IPS-NIHi7 (cell line): ENCODE measurements around the gene GNL3L.
"Not testable (repeated sequence)": the region's sequence is repeated elsewhere in the genome, so short reads cannot be mapped to it uniquely, and the experiment has no call there.

Experiments
- DNase-seq: peaks from one replicate; pipeline ENCODE4 v3.0.0; 2012; ENCODE audit warnings: mixed read lengths; ENCODE audit errors: extremely low spot score

The GNL3L gene

DNA sequence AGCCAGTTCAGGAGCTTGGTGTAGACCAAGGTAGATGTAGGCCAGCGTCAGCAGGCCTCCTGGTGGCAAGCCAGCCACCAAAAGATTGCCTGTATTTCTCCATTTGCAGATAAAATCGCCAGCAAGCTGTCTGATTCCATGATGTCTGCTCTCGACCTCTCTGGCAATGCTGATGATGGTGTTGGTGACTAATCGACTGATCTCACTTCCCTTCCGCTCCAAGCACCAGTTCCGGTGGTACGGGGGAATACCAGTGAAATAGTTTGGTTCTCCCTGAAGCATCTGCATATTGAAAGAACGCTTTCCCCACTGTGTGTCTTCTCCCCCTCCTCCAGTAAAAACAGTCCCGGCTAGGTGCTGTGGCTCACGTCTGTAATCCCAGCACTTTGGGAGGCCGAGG is 30.4 kb downstream of the GNL3L start:
- no peak for DNase-seq

DNA sequence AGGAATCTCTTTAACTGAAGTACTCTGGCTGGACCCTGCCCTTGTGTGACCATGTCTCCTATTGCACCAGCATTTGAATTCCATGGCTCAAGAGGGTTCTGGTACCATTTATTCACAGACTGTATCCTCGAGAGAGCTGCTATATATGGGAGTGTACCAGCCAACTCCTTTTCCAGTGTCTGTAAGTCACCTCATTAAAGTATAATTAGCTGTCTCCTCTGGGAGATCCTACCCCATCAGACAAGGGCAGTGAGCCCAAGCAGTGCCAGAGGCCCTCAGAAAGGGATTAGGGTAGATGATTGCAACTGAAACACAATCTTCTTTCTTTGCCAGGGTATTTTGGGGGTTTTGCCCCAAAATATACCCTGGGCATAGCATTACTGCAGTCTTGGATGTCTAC is 31.6 kb downstream of the GNL3L start:
- no peak for DNase-seq

DNA sequence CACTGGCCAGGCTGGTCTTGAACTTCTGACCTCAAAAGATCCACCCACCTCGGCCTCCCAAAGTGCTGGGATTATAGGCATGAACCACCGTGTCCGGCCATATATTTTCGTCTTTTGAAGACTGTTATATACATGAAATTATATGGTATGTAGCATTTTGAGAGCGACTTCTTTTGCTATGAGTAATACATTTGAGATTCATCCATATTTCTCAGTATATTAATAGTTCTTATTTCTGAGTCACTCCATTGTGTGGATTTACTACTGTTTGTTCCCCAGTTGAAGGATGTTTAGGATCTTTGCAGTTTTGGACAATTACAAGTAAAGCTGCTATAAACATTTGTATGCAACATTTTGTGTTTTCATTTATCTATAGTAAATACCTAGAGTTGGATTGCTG is 34.9 kb downstream of the GNL3L start:
- no peak for DNase-seq

DNA sequence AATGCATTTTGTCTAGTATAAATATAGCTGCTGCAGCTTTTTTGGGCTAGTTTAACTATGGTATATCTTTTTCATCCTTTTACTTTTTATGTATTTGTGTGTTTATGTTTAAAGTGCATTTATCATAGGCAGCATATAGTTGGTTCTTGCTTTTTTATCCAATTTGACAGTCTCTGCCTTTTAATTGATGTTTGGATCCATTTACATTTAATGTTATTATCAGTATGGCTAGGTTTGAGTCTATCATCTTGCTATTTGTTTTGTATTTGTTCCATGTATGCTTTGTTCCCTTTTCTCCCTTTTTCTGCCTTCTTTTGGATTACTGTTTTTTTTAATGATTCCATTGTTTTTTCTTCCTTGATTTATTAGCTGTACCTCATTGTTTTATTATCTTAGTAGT is 40.3 kb downstream of the GNL3L start:
- no peak for DNase-seq

DNA sequence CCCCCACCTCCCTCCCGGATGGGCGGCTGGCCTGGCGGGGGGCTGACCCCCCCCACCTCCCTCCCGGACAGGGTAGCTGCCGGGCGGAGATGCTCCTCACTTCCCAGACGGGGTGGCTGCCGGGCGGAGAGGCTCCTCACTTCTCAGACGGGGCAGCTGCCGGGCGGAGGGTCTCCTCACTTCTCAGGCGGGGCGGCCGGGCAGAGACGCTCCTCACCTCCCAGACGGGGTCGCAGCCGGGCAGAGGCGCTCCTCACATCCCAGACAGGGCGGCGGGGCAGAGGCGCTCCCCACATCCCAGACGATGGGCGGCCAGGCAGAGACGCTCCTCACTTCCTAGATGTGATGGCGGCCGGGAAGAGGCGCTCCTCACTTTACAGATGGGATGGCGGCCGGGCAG is 42.6 kb downstream of the GNL3L start:
- not testable (repeated sequence) for DNase-seq

- DNase-seq: no peak
These were observed 67.7 kb downstream of the GNL3L start for GRCh38 chrX:54597728-54598127.

DNA sequence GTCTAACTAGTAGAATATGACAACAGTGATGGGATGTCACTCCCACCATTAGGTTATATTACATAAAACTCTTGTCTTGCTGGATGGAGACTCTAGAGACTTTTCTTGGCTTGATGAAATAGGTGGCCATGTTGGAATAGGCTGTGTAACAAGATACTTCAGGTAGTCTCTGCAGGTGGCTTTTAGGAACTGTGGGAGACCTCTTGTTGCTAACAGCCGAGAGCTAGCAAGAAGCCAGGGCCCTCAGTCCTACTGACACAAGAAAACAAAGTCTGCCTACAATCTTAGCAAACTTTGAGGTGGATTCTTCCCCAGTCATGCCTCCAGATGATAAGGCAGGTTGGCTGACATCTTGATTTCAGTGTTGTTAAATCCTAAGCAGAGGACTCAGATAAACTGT is 72.5 kb downstream of the GNL3L start:
- peak; percentile 16 for DNase-seq
